Testis (tissue), 3 donors: Measurements from ENCODE around the gene INPP5F. TPM values are rescaled to one million over a fixed set of nuclear protein-coding genes. Genes with fewer than 3 reads are reported as not detected.

ENCODE experiments used
- DNase-seq: peaks from one replicate; pipeline ENCODE4 v3.0.0-alpha.2; 2019
- H3K27ac ChIP-seq, 2 donors: fragments of 200-600 bp; sonication (generic); one replicate each; pipeline ENCODE4 v1.5.1; 2019
- H3K27me3 ChIP-seq: fragments of 200-600 bp; sonication (generic); one replicate; pipeline ENCODE4 v1.5.1; 2019
- H3K36me3 ChIP-seq: fragments of 200-600 bp; sonication (generic); one replicate; pipeline ENCODE4 v1.5.1; 2017; ENCODE audit warnings: low read depth; ENCODE audit errors: missing control alignments
- H3K4me1 ChIP-seq: fragments of 200-600 bp; sonication (generic); one replicate; pipeline ENCODE4 v1.5.1; 2019
- H3K4me3 ChIP-seq, 2 donors: fragments of 200-600 bp; sonication (generic); one replicate each; pipeline ENCODE4 v1.5.1; 2017 to 2019
- H3K9me3 ChIP-seq: fragments of 200-600 bp; sonication (generic); one replicate; pipeline ENCODE4 v1.5.1; 2017
- CTCF ChIP-seq, 3 experiments: fragments of 450-650 bp in 2 of 3; fragments of 200-600 bp in 1 of 3; sonication (generic) in 1 of 3; IDR thresholded peaks; one replicate each; pipeline ENCODE4 v1.5.1; 2016 to 2019; ENCODE audit warnings: antibody characterized with exemption in 3 of 3, mild to moderate bottlenecking in 2 of 3, moderate library complexity in 1 of 3
- POLR2A ChIP-seq: fragments of 450-650 bp; IDR thresholded peaks from one replicate; pipeline ENCODE4 v1.6.1; 2017; ENCODE audit warnings: antibody characterized with exemption, mild to moderate bottlenecking, moderate library complexity
- WGBS, 2 donors: methylation state at CpG; one replicate each; pipeline ENCODE4 v1.1.5; 2018; 5-methylcytosine and 5-hydroxymethylcytosine counted together
- intact Hi-C: fragments of 100-400 bp; cut with DNase I; formaldehyde crosslinking; loops from one replicate; pipeline ENCODE4 v1.15.1; 2023; ENCODE audit warnings: low total_unique reads
- polyA plus RNA-seq: library from polyadenylated mRNA; stranded (reverse); fragments of 350-450 nt; fragmentation: Illumina TruSeq; extraction: RNeasy Lipid Tissue Mini Kit (QIAGEN cat#74804); gene quantifications from one replicate; pipeline ENCODE4 v1.2.3, GENCODE V29; 2014; ENCODE audit warnings: low read depth, low replicate concordance; ENCODE audit not compliant: insufficient read depth
- total RNA-seq, 2 donors: library from RNA; depleted of rRNA; stranded (reverse); fragments of >200 nt; gene quantifications; one replicate each; pipeline ENCODE4 v1.2.3, GENCODE V29; 2016

The INPP5F gene
- total and polyA plus RNA-seq, 3 donors from 2014 or later, result 19.0 to 23.8 (median 21.9) TPM

DNA sequence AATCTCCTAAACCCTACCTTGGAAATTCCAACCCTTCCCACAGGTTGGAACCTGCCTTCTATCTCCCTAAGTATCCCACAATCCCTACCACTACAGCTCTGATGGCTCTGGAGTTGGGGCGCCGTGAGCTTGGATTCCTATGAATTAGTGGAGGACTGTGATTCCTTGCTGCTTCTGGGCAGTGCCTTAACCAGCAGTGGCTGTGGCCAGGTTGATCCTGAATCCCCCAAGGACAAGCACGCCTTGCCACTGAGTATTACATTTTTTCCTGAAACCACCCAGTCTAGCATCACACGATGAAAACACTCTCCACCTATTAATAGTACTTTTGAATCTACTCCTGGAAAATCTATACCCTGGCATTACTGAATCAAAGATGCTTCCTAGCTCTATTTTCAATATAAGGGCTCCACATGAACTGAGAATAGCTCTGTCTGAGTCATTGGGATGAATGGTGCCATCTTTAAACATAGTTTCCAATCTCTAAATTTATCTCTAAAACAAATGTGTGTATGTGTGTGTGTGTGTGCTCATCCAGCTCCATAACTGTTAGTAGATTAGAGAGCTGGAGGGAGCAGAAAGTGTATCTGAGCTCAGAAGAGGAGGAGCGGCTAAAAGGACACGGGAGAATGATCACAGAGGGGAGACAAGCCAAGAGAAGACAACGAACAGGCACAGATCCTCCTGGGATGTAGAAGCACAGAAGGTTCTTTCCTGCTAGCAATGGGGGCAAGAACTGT is 11.9 kb upstream of the INPP5F start:
- intact Hi-C loops, result no loop called here
- 55 to 59% methylated on average over 7 of the region's 7 CpGs for WGBS, 2 donors
- TF ChIP-seq CTCF (IDR thresholded peaks at IDR 0.05), result no peak
- TF ChIP-seq POLR2A, result no peak
- Histone ChIP-seq H3K27me3 (no peaks in the 10 kb centered on the region), H3K36me3 (no peaks in the 10 kb centered on the region), H3K9me3 (no peaks in the 10 kb centered on the region), H3K4me3 (no peak overlapping the region), H3K4me1 (no peaks in the 10 kb centered on the region), H3K27ac (no peak overlapping the region)
- no peak for DNase-seq

- Histone ChIP-seq H3K27me3 (no peaks in the 10 kb centered on the region), H3K4me1 (no peaks in the 10 kb centered on the region), H3K36me3 (no peaks in the 10 kb centered on the region), H3K4me3 (no peak overlapping the region), H3K9me3 (no peaks in the 10 kb centered on the region), H3K27ac (no peak overlapping the region)
- TF ChIP-seq POLR2A (no peak), CTCF (IDR thresholded peaks at IDR 0.05) (no peak)
- DNase-seq, result peak; percentile 17
- intact Hi-C loops, result no loop called here
- WGBS, 2 donors, result 47 to 54% methylated on average over 2 of the region's 2 CpGs
Observed at GRCh38 chr10:119714484-119714816, 11.4 kb upstream of the INPP5F start.

- no peak overlapping the region for H3K4me3 ChIP-seq
- intact Hi-C loops, result no loop called here
- H3K4me1 ChIP-seq, result no peaks in the 10 kb centered on the region
- H3K9me3 ChIP-seq, result no peaks in the 10 kb centered on the region
- no peaks in the 10 kb centered on the region for H3K36me3 ChIP-seq
- TF ChIP-seq POLR2A (no peak), CTCF (IDR thresholded peaks at IDR 0.05) (no peak)
- no peaks in the 10 kb centered on the region for H3K27me3 ChIP-seq
- H3K27ac ChIP-seq, result peak overlapping the region; percentile 23 to 61
- WGBS, 2 donors, result 45 to 55% methylated on average over 8 of the region's 8 CpGs
- DNase-seq, result peak; percentile 34
Observed at GRCh38 chr10:119715628-119716505, 10.0 kb upstream of the INPP5F start.

- H3K27me3 ChIP-seq, result no peaks in the 10 kb centered on the region
- no peaks in the 10 kb centered on the region for H3K9me3 ChIP-seq
- intact Hi-C loops, result no loop called here
- H3K27ac ChIP-seq, result no peak overlapping the region
- no peak overlapping the region for H3K4me3 ChIP-seq
- H3K36me3 ChIP-seq, result no peaks in the 10 kb centered on the region
- DNase-seq, result no peak
- WGBS, 2 donors, result 89 to 90% methylated on average over 2 of the region's 2 CpGs
- no peak for TF ChIP-seq CTCF (IDR thresholded peaks at IDR 0.05)
- no peak for TF ChIP-seq POLR2A
- H3K4me1 ChIP-seq, result peaks cover 4% of the 10 kb centered on the region
Observed at GRCh38 chr10:119723161-119723560, 2.7 kb upstream of the INPP5F start.
